Measurements from ENCODE around the gene ZNF684. TPM values are rescaled to one million over a fixed set of nuclear protein-coding genes. Genes with fewer than 3 reads are reported as not detected.

Gene ZNF684
- total and polyA plus RNA-seq, 2 experiments from 2014 or later, result 7.6 to 8.9 TPM

DNA sequence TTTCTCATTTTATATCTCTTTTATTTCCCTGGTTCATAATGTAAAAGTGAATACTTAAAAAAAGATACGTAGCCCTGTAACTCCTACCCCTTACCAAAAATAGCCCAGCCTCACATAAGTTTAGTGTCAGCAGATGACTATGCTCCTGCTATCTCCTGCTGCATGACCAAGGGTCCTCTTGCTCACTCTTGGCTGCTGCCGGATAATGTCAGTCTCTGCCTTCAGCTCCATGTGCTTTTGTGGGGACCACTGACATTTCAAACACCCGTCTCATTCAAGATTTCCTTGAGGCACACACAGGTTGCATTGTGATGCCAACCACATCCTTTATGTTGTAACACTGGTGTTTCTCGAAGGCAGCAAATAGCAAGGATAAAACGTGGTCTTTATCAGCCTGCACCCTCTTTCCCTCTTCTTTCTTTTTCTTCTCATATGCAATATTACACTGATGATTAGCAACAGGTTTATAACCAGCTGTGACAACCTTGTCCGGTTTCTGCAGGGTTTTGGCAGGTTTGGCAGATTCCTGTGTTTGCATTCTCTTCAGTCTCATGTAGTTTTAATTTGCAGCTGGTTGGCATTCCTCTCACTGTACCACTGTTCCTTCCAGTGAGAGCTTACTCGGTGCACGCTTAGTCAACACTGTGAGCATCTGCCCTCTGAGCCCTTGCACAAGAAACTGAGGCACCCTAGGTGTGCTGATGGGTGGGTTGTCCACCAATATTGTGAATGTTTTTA lies 62.2 kb downstream of the ZNF684 start:
- Mint-ChIP-seq H3K4me3 (no peak overlapping the region), H3K27me3 (ENCODE audit: insufficient read depth, low read depth, poor library complexity) (no peaks in the 10 kb centered on the region), H3K36me3 (ENCODE audit: low read depth) (peaks cover 4% of the 10 kb centered on the region; the same call in 2 of the 3 replicates), H3K4me1 (no peaks in the 10 kb centered on the region; the same call in 2 of the 3 replicates), H3K9me3 (peaks cover 12% of the 10 kb centered on the region; the same call in 2 of the 3 replicates), H3K27ac (no peak overlapping the region)
- TF ChIP-seq JUNB (IDR thresholded peaks at IDR 0.05; ENCODE audit: unreplicated experiment), result no peak
- no peak for TF ChIP-seq EZH2phosphoT487 (IDR thresholded peaks at IDR 0.05; ENCODE audit: unreplicated experiment)
- TF ChIP-seq, protein P1, sequence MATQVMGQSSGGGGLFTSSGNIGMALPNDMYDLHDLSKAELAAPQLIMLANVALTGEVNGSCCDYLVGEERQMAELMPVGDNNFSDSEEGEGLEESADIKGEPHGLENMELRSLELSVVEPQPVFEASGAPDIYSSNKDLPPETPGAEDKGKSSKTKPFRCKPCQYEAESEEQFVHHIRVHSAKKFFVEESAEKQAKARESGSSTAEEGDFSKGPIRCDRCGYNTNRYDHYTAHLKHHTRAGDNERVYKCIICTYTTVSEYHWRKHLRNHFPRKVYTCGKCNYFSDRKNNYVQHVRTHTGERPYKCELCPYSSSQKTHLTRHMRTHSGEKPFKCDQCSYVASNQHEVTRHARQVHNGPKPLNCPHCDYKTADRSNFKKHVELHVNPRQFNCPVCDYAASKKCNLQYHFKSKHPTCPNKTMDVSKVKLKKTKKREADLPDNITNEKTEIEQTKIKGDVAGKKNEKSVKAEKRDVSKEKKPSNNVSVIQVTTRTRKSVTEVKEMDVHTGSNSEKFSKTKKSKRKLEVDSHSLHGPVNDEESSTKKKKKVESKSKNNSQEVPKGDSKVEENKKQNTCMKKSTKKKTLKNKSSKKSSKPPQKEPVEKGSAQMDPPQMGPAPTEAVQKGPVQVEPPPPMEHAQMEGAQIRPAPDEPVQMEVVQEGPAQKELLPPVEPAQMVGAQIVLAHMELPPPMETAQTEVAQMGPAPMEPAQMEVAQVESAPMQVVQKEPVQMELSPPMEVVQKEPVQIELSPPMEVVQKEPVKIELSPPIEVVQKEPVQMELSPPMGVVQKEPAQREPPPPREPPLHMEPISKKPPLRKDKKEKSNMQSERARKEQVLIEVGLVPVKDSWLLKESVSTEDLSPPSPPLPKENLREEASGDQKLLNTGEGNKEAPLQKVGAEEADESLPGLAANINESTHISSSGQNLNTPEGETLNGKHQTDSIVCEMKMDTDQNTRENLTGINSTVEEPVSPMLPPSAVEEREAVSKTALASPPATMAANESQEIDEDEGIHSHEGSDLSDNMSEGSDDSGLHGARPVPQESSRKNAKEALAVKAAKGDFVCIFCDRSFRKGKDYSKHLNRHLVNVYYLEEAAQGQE (IDR thresholded peaks at IDR 0.05; ENCODE audit: unreplicated experiment), result no peak
- no peak for TF ChIP-seq NANOG (IDR thresholded peaks at IDR 0.05; ENCODE audit: borderline replicate concordance)
- no peak for TF ChIP-seq EZH2 (IDR thresholded peaks at IDR 0.05; ENCODE audit: low read depth, unreplicated experiment)
- Histone ChIP-seq H3K4me1 (ENCODE audit: insufficient read depth) (no peaks in the 10 kb centered on the region), H2AFZ (no peak overlapping the region), H3K4me2 (no peak overlapping the region), H3K36me3 (ENCODE audit: insufficient read depth) (no peaks in the 10 kb centered on the region; the same call in 1 of the 2 replicates), H3K27me3 (ENCODE audit: insufficient read depth) (no peaks in the 10 kb centered on the region), H3K4me3 (no peak overlapping the region), H3K79me2 (replicated peaks; ENCODE audit: insufficient read depth) (no peaks in the 10 kb centered on the region), H3K27ac (ENCODE audit: low read depth) (no peak overlapping the region), H3F3A (replicated peaks; ENCODE audit: low read depth) (no peaks in the 10 kb centered on the region), H3K9me2 (ENCODE audit: insufficient read depth) (no peaks in the 10 kb centered on the region), H4K20me1 (replicated peaks; ENCODE audit: insufficient read depth) (no peaks in the 10 kb centered on the region)
- DNase-seq (ENCODE audit: low spot score) (no peak), ATAC-seq (no peak)

DNA sequence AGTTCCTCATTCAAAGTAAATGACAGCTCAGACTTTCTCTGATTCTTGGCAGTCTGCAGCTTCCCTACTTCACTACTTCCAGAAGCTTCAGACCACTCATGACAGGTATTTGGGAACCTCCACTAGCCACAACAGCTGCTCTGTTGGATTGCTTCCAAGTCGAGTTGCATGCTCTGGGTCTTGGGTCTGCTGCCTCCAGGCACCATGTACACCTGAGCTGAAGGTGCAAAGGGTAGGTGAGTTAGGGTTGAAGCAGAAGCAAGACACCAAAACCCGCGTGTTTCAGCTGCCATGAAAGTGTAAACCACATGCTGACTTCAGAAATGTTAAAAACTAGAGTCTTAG lies 62.7 kb downstream of the ZNF684 start:
- peaks cover 12% of the 10 kb centered on the region; the same call in 2 of the 3 replicates for H3K9me3 Mint-ChIP-seq
- no peaks in the 10 kb centered on the region for H3K27me3 Mint-ChIP-seq (ENCODE audit: insufficient read depth, low read depth, poor library complexity)
- no peaks in the 10 kb centered on the region for H3K9me2 ChIP-seq (ENCODE audit: insufficient read depth)
- H3K4me3 ChIP-seq, result no peak overlapping the region
- H3K36me3 Mint-ChIP-seq (ENCODE audit: low read depth), result peaks cover 4% of the 10 kb centered on the region; the same call in 2 of the 3 replicates
- no peaks in the 10 kb centered on the region; the same call in 1 of the 2 replicates for H3K36me3 ChIP-seq (ENCODE audit: insufficient read depth)
- no peak for ATAC-seq
- H3K4me1 ChIP-seq (ENCODE audit: insufficient read depth), result no peaks in the 10 kb centered on the region
- no peak for DNase-seq (ENCODE audit: low spot score)
- H3K4me3 Mint-ChIP-seq, result no peak overlapping the region
- no peak overlapping the region for H3K4me2 ChIP-seq
- H3K27ac Mint-ChIP-seq, result no peak overlapping the region
- H3K4me1 Mint-ChIP-seq, result no peaks in the 10 kb centered on the region; the same call in 2 of the 3 replicates
- H2AFZ ChIP-seq, result no peak overlapping the region
- no peaks in the 10 kb centered on the region for H3K27me3 ChIP-seq (ENCODE audit: insufficient read depth)
- H4K20me1 ChIP-seq (replicated peaks; ENCODE audit: insufficient read depth), result no peaks in the 10 kb centered on the region
- H3K79me2 ChIP-seq (replicated peaks; ENCODE audit: insufficient read depth), result no peaks in the 10 kb centered on the region
- H3K27ac ChIP-seq (ENCODE audit: low read depth), result no peak overlapping the region
- H3F3A ChIP-seq (replicated peaks; ENCODE audit: low read depth), result no peaks in the 10 kb centered on the region
- TF ChIP-seq EZH2phosphoT487 (IDR thresholded peaks at IDR 0.05; ENCODE audit: unreplicated experiment), result no peak
- TF ChIP-seq JUNB (IDR thresholded peaks at IDR 0.05; ENCODE audit: unreplicated experiment), result no peak
- TF ChIP-seq ZNF331 (CRISPR knock-in tag; IDR thresholded peaks at IDR 0.05; ENCODE audit: low read depth), result no peak
- TF ChIP-seq, protein P2, sequence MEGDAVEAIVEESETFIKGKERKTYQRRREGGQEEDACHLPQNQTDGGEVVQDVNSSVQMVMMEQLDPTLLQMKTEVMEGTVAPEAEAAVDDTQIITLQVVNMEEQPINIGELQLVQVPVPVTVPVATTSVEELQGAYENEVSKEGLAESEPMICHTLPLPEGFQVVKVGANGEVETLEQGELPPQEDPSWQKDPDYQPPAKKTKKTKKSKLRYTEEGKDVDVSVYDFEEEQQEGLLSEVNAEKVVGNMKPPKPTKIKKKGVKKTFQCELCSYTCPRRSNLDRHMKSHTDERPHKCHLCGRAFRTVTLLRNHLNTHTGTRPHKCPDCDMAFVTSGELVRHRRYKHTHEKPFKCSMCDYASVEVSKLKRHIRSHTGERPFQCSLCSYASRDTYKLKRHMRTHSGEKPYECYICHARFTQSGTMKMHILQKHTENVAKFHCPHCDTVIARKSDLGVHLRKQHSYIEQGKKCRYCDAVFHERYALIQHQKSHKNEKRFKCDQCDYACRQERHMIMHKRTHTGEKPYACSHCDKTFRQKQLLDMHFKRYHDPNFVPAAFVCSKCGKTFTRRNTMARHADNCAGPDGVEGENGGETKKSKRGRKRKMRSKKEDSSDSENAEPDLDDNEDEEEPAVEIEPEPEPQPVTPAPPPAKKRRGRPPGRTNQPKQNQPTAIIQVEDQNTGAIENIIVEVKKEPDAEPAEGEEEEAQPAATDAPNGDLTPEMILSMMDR (conservative IDR thresholded peaks at IDR 0.05; ENCODE audit: low read depth in 2 of 2), result no peak
- TF ChIP-seq, protein P3, sequence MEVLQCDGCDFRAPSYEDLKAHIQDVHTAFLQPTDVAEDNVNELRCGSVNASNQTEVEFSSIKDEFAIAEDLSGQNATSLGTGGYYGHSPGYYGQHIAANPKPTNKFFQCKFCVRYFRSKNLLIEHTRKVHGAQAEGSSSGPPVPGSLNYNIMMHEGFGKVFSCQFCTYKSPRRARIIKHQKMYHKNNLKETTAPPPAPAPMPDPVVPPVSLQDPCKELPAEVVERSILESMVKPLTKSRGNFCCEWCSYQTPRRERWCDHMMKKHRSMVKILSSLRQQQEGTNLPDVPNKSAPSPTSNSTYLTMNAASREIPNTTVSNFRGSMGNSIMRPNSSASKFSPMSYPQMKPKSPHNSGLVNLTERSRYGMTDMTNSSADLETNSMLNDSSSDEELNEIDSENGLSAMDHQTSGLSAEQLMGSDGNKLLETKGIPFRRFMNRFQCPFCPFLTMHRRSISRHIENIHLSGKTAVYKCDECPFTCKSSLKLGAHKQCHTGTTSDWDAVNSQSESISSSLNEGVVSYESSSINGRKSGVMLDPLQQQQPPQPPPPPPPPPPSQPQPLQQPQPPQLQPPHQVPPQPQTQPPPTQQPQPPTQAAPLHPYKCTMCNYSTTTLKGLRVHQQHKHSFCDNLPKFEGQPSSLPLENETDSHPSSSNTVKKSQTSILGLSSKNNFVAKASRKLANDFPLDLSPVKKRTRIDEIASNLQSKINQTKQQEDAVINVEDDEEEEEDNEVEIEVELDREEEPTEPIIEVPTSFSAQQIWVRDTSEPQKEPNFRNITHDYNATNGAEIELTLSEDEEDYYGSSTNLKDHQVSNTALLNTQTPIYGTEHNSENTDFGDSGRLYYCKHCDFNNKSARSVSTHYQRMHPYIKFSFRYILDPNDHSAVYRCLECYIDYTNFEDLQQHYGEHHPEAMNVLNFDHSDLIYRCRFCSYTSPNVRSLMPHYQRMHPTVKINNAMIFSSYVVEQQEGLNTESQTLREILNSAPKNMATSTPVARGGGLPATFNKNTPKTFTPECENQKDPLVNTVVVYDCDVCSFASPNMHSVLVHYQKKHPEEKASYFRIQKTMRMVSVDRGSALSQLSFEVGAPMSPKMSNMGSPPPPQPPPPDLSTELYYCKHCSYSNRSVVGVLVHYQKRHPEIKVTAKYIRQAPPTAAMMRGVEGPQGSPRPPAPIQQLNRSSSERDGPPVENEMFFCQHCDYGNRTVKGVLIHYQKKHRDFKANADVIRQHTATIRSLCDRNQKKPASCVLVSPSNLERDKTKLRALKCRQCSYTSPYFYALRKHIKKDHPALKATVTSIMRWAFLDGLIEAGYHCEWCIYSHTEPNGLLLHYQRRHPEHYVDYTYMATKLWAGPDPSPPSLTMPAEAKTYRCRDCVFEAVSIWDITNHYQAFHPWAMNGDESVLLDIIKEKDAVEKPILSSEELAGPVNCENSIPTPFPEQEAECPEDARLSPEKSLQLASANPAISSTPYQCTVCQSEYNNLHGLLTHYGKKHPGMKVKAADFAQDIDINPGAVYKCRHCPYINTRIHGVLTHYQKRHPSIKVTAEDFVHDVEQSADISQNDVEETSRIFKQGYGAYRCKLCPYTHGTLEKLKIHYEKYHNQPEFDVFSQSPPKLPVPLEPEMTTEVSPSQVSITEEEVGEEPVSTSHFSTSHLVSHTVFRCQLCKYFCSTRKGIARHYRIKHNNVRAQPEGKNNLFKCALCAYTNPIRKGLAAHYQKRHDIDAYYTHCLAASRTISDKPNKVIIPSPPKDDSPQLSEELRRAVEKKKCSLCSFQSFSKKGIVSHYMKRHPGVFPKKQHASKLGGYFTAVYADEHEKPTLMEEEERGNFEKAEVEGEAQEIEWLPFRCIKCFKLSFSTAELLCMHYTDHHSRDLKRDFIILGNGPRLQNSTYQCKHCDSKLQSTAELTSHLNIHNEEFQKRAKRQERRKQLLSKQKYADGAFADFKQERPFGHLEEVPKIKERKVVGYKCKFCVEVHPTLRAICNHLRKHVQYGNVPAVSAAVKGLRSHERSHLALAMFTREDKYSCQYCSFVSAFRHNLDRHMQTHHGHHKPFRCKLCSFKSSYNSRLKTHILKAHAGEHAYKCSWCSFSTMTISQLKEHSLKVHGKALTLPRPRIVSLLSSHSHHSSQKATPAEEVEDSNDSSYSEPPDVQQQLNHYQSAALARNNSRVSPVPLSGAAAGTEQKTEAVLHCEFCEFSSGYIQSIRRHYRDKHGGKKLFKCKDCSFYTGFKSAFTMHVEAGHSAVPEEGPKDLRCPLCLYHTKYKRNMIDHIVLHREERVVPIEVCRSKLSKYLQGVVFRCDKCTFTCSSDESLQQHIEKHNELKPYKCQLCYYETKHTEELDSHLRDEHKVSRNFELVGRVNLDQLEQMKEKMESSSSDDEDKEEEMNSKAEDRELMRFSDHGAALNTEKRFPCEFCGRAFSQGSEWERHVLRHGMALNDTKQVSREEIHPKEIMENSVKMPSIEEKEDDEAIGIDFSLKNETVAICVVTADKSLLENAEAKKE (CRISPR knock-in tag; IDR thresholded peaks at IDR 0.05), result no peak
- TF ChIP-seq POLR2AphosphoS5 (IDR thresholded peaks at IDR 0.05; ENCODE audit: low read depth), result no peak
